Osteocyte (in vitro differentiated cells): ENCODE measurements around the gene TMEM38A. TPM values are rescaled to one million over a fixed set of nuclear protein-coding genes. Genes with fewer than 3 reads are reported as not detected.
"Not testable (repeated sequence)": the region's sequence is repeated elsewhere in the genome, so short reads cannot be mapped to it uniquely, and the experiment has no call there.

Experiments
- DNase-seq: peaks from one replicate; pipeline ENCODE4 v3.0.0; 2021; ENCODE audit warnings: mixed read lengths; ENCODE audit not compliant: unreplicated experiment; ENCODE audit errors: extremely low spot score
- H3K27ac Mint-ChIP-seq: one replicate; pipeline ENCODE4 v1.8.0; 2021; ENCODE audit warnings: mild to moderate bottlenecking, mixed read lengths; ENCODE audit not compliant: unreplicated experiment
- H3K27me3 Mint-ChIP-seq: one replicate; pipeline ENCODE4 v1.8.0; 2021; ENCODE audit warnings: mixed read lengths; ENCODE audit not compliant: unreplicated experiment
- H3K36me3 Mint-ChIP-seq: one replicate; pipeline ENCODE4 v1.8.0; 2021; ENCODE audit warnings: mixed read lengths; ENCODE audit not compliant: unreplicated experiment
- H3K4me1 Mint-ChIP-seq: one replicate; pipeline ENCODE4 v1.8.0; 2021; ENCODE audit warnings: mixed read lengths; ENCODE audit not compliant: unreplicated experiment
- H3K4me3 Mint-ChIP-seq: one replicate; pipeline ENCODE4 v1.8.0; 2021; ENCODE audit warnings: mild to moderate bottlenecking, moderate library complexity, mixed read lengths; ENCODE audit not compliant: unreplicated experiment
- H3K9me3 Mint-ChIP-seq: one replicate; pipeline ENCODE4 v1.8.0; 2021; ENCODE audit warnings: mixed read lengths; ENCODE audit not compliant: unreplicated experiment
- CTCF ChIP-seq: fragments of 200-600 bp; sonication (generic); IDR thresholded peaks from 2 replicates; pipeline ENCODE4 v1.5.0; 2021; ENCODE audit warnings: antibody characterized with exemption, mild to moderate bottlenecking, moderate library complexity
- total RNA-seq: library from RNA; stranded (reverse); gene quantifications from 2 replicates; pipeline ENCODE4 v1.2.1, GENCODE V29; 2021

TMEM38A gene
- total RNA-seq, 1 donor from 2014 or later, result 6.3 TPM

- no peaks in the 10 kb centered on the region for H3K27me3 Mint-ChIP-seq
- no peaks in the 10 kb centered on the region for H3K4me1 Mint-ChIP-seq
- no peak overlapping the region for H3K27ac Mint-ChIP-seq
- no peak for TF ChIP-seq CTCF
- DNase-seq, result no peak
- no peaks in the 10 kb centered on the region for H3K36me3 Mint-ChIP-seq
- no peak overlapping the region for H3K4me3 Mint-ChIP-seq
- no peaks in the 10 kb centered on the region for H3K9me3 Mint-ChIP-seq
Measured at GRCh38 chr19:16673231-16673630, 12.3 kb downstream of the TMEM38A start.

DNA sequence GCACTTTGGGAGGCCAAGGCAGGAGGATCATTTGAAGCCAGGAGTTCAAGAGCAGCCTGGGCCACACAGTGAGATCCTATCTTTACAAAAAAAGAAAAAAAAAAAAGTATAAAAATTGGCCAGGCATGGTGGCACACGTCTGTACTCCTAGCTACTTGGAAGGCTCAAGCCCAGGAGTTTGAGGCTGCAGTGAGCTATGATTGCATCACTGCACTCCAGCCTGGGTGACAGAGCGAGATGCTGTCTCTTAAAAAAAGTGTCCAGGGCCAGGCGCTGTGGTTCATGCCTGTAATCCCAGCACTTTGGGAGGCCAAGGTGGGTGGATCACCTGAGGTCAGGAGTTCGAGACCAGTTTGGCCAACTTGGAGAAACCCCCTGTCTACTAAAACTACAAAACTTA is 12.9 kb downstream of the TMEM38A start:
- H3K27ac Mint-ChIP-seq, H3K36me3 Mint-ChIP-seq, DNase-seq, H3K4me1 Mint-ChIP-seq, H3K27me3 Mint-ChIP-seq, H3K9me3 Mint-ChIP-seq, H3K4me3 Mint-ChIP-seq: not testable (repeated sequence)

GRCh38 chr19:16676101-16676798 is 15.3 kb downstream of the TMEM38A start:
- no peak for TF ChIP-seq CTCF
- no peaks in the 10 kb centered on the region for H3K9me3 Mint-ChIP-seq
- H3K4me3 Mint-ChIP-seq, result no peak overlapping the region
- no peaks in the 10 kb centered on the region for H3K27me3 Mint-ChIP-seq
- peaks cover 3% of the 10 kb centered on the region for H3K36me3 Mint-ChIP-seq
- no peak for DNase-seq
- H3K27ac Mint-ChIP-seq, result no peak overlapping the region
- H3K4me1 Mint-ChIP-seq, result no peaks in the 10 kb centered on the region

GRCh38 chr19:16677055-16677454 is 16.1 kb downstream of the TMEM38A start:
- H3K4me1 Mint-ChIP-seq, result no peaks in the 10 kb centered on the region
- H3K27me3 Mint-ChIP-seq, result no peaks in the 10 kb centered on the region
- DNase-seq, result no peak
- H3K27ac Mint-ChIP-seq, result no peak overlapping the region
- no peaks in the 10 kb centered on the region for H3K9me3 Mint-ChIP-seq
- peaks cover 3% of the 10 kb centered on the region for H3K36me3 Mint-ChIP-seq
- no peak for TF ChIP-seq CTCF
- no peak overlapping the region for H3K4me3 Mint-ChIP-seq

DNA sequence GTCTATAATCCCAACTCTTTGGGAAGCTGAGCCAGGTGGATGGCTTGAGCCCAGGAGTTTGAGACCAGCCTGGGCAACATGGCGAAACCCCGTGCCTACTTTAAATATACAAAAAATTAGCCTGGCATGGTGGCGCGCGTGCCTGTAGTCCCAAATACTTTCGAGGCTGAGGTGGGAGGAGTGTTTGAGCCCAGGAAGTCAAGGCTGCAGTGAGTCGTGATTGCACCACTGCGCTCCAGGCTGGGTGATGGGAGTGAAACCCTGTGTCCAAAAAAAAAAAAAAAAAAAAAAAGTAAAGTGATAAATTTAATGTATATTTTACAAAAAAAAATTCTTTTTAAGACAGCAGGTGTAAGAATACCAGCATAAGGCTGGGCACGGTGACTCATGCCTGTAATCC is 17.6 kb downstream of the TMEM38A start:
- H3K4me1 Mint-ChIP-seq, result no peaks in the 10 kb centered on the region
- no peak overlapping the region for H3K27ac Mint-ChIP-seq
- no peak overlapping the region for H3K4me3 Mint-ChIP-seq
- DNase-seq, result no peak
- peaks cover 6% of the 10 kb centered on the region for H3K36me3 Mint-ChIP-seq
- no peak for TF ChIP-seq CTCF
- no peaks in the 10 kb centered on the region for H3K27me3 Mint-ChIP-seq
- H3K9me3 Mint-ChIP-seq, result no peaks in the 10 kb centered on the region

DNA sequence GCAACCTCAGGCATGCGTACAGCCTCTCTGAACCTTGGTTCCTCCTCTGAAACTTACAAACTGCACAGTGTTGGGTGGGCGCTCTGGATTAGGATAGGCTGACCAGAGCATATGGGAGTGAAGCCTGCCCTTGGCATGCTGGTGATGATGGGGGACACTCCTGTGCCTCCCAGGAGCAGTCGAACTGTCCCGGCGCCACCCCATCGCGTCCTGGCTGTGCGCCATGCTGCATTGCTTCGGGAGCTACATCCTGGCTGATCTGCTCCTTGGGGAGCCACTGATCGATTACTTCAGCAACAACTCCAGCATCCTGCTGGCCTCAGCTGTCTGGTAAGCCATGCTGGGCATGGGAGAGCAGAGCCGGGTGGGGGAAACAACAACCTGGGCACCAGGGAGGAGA is 18.9 kb downstream of the TMEM38A start:
- H3K36me3 Mint-ChIP-seq, result peaks cover 6% of the 10 kb centered on the region
- no peaks in the 10 kb centered on the region for H3K27me3 Mint-ChIP-seq
- H3K9me3 Mint-ChIP-seq, result no peaks in the 10 kb centered on the region
- H3K27ac Mint-ChIP-seq, result no peak overlapping the region
- H3K4me1 Mint-ChIP-seq, result peaks cover 4% of the 10 kb centered on the region
- no peak for DNase-seq
- TF ChIP-seq CTCF, result no peak
- no peak overlapping the region for H3K4me3 Mint-ChIP-seq
